ENCODE results near the gene FEZ2. TPM values are rescaled to one million over a fixed set of nuclear protein-coding genes. Genes with fewer than 3 reads are reported as not detected.

Gene FEZ2
- total RNA-seq, 2 experiments from 2014 or later, result 10.3 to 11.8 TPM

- Mint-ChIP-seq H3K36me3 (ENCODE audit: low read depth) (peaks cover 37% of the 10 kb centered on the region), H3K27ac (no peak overlapping the region), H3K9me3 (no peaks in the 10 kb centered on the region), H3K27me3 (no peaks in the 10 kb centered on the region), H3K4me1 (ENCODE audit: low read depth) (peaks cover 2% of the 10 kb centered on the region), H3K4me3 (no peak overlapping the region)
- intact Hi-C loops (cut with micrococcal nuclease), result no loop called here
- TF ChIP-seq CTCF (IDR thresholded peaks at IDR 0.05), result no peak
- ATAC-seq, result no peak
- ChIA-PET CTCF (no interaction called here), POLR2A (interaction anchor here (1.0 to 1.2 kb wide), 2 partner anchors 15 to 26 kb away, joined by 3 to 4 read pairs; partner anchors contain the start of gene FEZ2)
- DNase-seq, result no peak
These were observed 25.8 kb downstream of the FEZ2 start for GRCh38 chr2:36572054-36572718.

- intact Hi-C loops (cut with micrococcal nuclease), result no loop called here
- peaks cover 2% of the 10 kb centered on the region for H3K4me1 Mint-ChIP-seq (ENCODE audit: low read depth)
- no peaks in the 10 kb centered on the region for H3K27me3 Mint-ChIP-seq
- no peak for DNase-seq
- ChIA-PET POLR2A (no interaction called here), CTCF (no interaction called here)
- ATAC-seq, result no peak
- H3K9me3 Mint-ChIP-seq, result no peaks in the 10 kb centered on the region
- no peak overlapping the region for H3K4me3 Mint-ChIP-seq
- no peak for TF ChIP-seq CTCF (IDR thresholded peaks at IDR 0.05)
- H3K36me3 Mint-ChIP-seq (ENCODE audit: low read depth), result peaks cover 40% of the 10 kb centered on the region
- no peak overlapping the region for H3K27ac Mint-ChIP-seq
These were observed 27.6 kb downstream of the FEZ2 start for GRCh38 chr2:36570416-36570815.

- intact Hi-C loops (cut with micrococcal nuclease), result no loop called here
- Mint-ChIP-seq H3K4me3 (no peak overlapping the region), H3K27ac (no peak overlapping the region), H3K36me3 (ENCODE audit: low read depth) (peaks cover 37% of the 10 kb centered on the region), H3K9me3 (no peaks in the 10 kb centered on the region), H3K4me1 (ENCODE audit: low read depth) (peaks cover 2% of the 10 kb centered on the region), H3K27me3 (no peaks in the 10 kb centered on the region)
- ATAC-seq, result no peak
- CTCF ChIA-PET, result no interaction called here
- POLR2A ChIA-PET, result no interaction called here
- no peak for TF ChIP-seq CTCF (IDR thresholded peaks at IDR 0.05)
- DNase-seq, result no peak
These were observed 28.6 kb downstream of the FEZ2 start for GRCh38 chr2:36569267-36569856.

- intact Hi-C loops (cut with micrococcal nuclease), result no loop called here
- Mint-ChIP-seq H3K4me3 (no peak overlapping the region), H3K9me3 (no peaks in the 10 kb centered on the region), H3K4me1 (ENCODE audit: low read depth) (peaks cover 2% of the 10 kb centered on the region), H3K36me3 (ENCODE audit: low read depth) (peaks cover 34% of the 10 kb centered on the region), H3K27me3 (no peaks in the 10 kb centered on the region), H3K27ac (no peak overlapping the region)
- no peak for TF ChIP-seq CTCF (IDR thresholded peaks at IDR 0.05)
- POLR2A ChIA-PET, result no interaction called here
- no peak for ATAC-seq
- CTCF ChIA-PET, result no interaction called here
- no peak for DNase-seq
These were observed 29.3 kb downstream of the FEZ2 start for GRCh38 chr2:36568516-36569246.
